HG03095 (cell line): ENCODE results near the gene SLITRK5.

ENCODE experiments used
- ATAC-seq: cut with Tn5 transposase; IDR thresholded peaks from one replicate; pipeline ENCODE4 v1.9.1; 2021; ENCODE audit warnings: moderate library complexity; ENCODE audit not compliant: unreplicated experiment

The SLITRK5 gene

DNA sequence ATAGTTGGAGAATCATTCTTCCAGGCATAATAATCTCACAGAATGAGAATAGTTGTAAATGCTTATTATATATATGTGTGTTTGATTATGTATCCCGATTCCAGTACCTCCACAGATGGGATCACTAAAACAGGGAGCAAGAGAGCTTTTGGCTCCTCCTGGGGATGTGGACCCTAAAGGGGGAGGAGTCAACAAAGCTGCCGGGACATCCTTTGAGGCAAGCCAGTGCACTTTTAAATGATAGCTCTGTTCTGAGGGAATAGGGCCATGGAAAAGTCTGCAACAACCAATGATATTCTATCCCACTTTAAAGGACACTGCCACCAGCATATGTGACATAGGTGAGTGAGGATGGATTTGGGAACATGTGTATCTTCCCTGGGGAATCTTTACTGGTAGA is 40.8 kb downstream of the SLITRK5 start:
- no peak for ATAC-seq
